Thyroid gland (tissue), 4 donors: ENCODE results near the gene SHCBP1L. TPM values are rescaled to one million over a fixed set of nuclear protein-coding genes. Genes with fewer than 3 reads are reported as not detected.

ENCODE experiments used
- DNase-seq, 2 donors: peaks; one replicate each; pipeline ENCODE4 v3.0.0-alpha.2; 2019
- H3K27ac ChIP-seq, 3 donors: fragments of 200-600 bp; sonication (generic); 1 replicate in 2 of 3; 2 replicates in 1 of 3; pipeline ENCODE4 v1.5.1; 2016 to 2019; ENCODE audit warnings: mild to moderate bottlenecking in 1 of 3, moderate library complexity in 1 of 3
- H3K27me3 ChIP-seq: fragments of 200-600 bp; sonication (generic); one replicate; pipeline ENCODE4 v1.5.1; 2019
- H3K36me3 ChIP-seq, 2 donors: fragments of 200-600 bp; sonication (generic); one replicate each; pipeline ENCODE4 v1.5.1; 2016 to 2019
- H3K4me1 ChIP-seq, 2 donors: fragments of 200-600 bp; sonication (generic); one replicate each; pipeline ENCODE4 v1.5.1; 2017 to 2019
- H3K4me3 ChIP-seq, 3 donors: fragments of 200-600 bp; sonication (generic); replicated peaks in 1 of 3; 1 replicate in 2 of 3; 2 replicates in 1 of 3; pipeline ENCODE4 v1.5.1; 2016; ENCODE audit warnings: mild to moderate bottlenecking in 1 of 3
- H3K9me3 ChIP-seq: fragments of 200-600 bp; sonication (generic); one replicate; pipeline ENCODE4 v1.5.1; 2017
- CTCF ChIP-seq, 6 experiments: fragments of 200-600 bp in 3 of 6; fragments of 450-650 bp in 3 of 6; sonication (generic) in 3 of 6; IDR thresholded peaks; one replicate each; pipeline ENCODE4 v1.5.1; 2016 to 2019; ENCODE audit warnings: antibody characterized with exemption in 6 of 6, mild to moderate bottlenecking in 2 of 6, inconsistent platforms in 1 of 6, moderate library complexity in 1 of 6
- POLR2A ChIP-seq, 2 donors: fragments of 450-650 bp; IDR thresholded peaks; one replicate each; pipeline ENCODE4 v1.6.1; 2017; ENCODE audit warnings: antibody characterized with exemption in 2 of 2, mild to moderate bottlenecking in 2 of 2, moderate library complexity in 1 of 2
- WGBS, 2 donors: methylation state at CpG; one replicate each; pipeline ENCODE4 v1.1.5; 2017; 5-methylcytosine and 5-hydroxymethylcytosine counted together
- intact Hi-C: fragments of 100-400 bp; cut with DNase I; formaldehyde crosslinking; loops from one replicate; pipeline ENCODE4 v1.15.1; 2023
- total RNA-seq, 4 donors: library from RNA; depleted of rRNA; stranded (reverse); fragments of >200 nt; gene quantifications; one replicate each; pipeline ENCODE4 v1.2.3, GENCODE V29; 2016

Gene SHCBP1L
- total RNA-seq, 4 donors from 2014 or later: 1.3 TPM; not detected in 3

- Histone ChIP-seq H3K4me1 (no peaks in the 10 kb centered on the region), H3K27me3 (no peaks in the 10 kb centered on the region), H3K4me3 (no peak overlapping the region), H3K36me3 (peaks cover 78% of the 10 kb centered on the region in 2 donors), H3K27ac (no peak overlapping the region), H3K9me3 (no peaks in the 10 kb centered on the region)
- TF ChIP-seq POLR2A (IDR thresholded peaks at IDR 0.05) (no peak), CTCF (IDR thresholded peaks at IDR 0.05) (no peak)
- DNase-seq: no peak
- 98% methylated on average over 3 of the region's 3 CpGs for WGBS, 2 donors
- intact Hi-C loops: no loop called here
Observed at GRCh38 chr1:182885591-182885990, 67.4 kb downstream of the SHCBP1L start.

- Histone ChIP-seq H3K9me3 (no peaks in the 10 kb centered on the region), H3K4me1 (no peaks in the 10 kb centered on the region), H3K4me3 (no peak overlapping the region), H3K36me3 (peaks cover 85 to 86% of the 10 kb centered on the region in 2 donors), H3K27ac (no peak overlapping the region), H3K27me3 (no peaks in the 10 kb centered on the region)
- no peak for DNase-seq
- intact Hi-C loops: no loop called here
- no peak for TF ChIP-seq CTCF (IDR thresholded peaks at IDR 0.05)
- TF ChIP-seq POLR2A (IDR thresholded peaks at IDR 0.05): no peak
Observed at GRCh38 chr1:182884872-182885271, 68.1 kb downstream of the SHCBP1L start.

GRCh38 chr1:182877842-182878241 lies 75.1 kb downstream of the SHCBP1L start:
- no peaks in the 10 kb centered on the region for H3K27me3 ChIP-seq
- no peaks in the 10 kb centered on the region for H3K9me3 ChIP-seq
- no peak overlapping the region for H3K4me3 ChIP-seq
- H3K27ac ChIP-seq: no peak overlapping the region
- peaks cover 5 to 6% of the 10 kb centered on the region in 2 donors for H3K4me1 ChIP-seq
- TF ChIP-seq CTCF (IDR thresholded peaks at IDR 0.05) (no peak), POLR2A (IDR thresholded peaks at IDR 0.05) (no peak)
- DNase-seq: no peak
- peaks cover 92 to 97% of the 10 kb centered on the region in 2 donors for H3K36me3 ChIP-seq
- intact Hi-C loops: no loop called here
- 91 to 93% methylated on average over 7 of the region's 7 CpGs for WGBS, 2 donors

GRCh38 chr1:182877331-182877730 lies 75.6 kb downstream of the SHCBP1L start:
- no peak overlapping the region for H3K4me3 ChIP-seq
- TF ChIP-seq POLR2A (IDR thresholded peaks at IDR 0.05) (no peak), CTCF (IDR thresholded peaks at IDR 0.05) (no peak)
- intact Hi-C loops: no loop called here
- no peaks in the 10 kb centered on the region for H3K27me3 ChIP-seq
- H3K9me3 ChIP-seq: no peaks in the 10 kb centered on the region
- peaks cover 87 to 97% of the 10 kb centered on the region in 2 donors for H3K36me3 ChIP-seq
- no peak overlapping the region for H3K27ac ChIP-seq
- H3K4me1 ChIP-seq: peaks cover 9 to 10% of the 10 kb centered on the region in 2 donors
- no peak for DNase-seq

GRCh38 chr1:182875889-182876288 lies 77.1 kb downstream of the SHCBP1L start:
- no peak for TF ChIP-seq CTCF (IDR thresholded peaks at IDR 0.05)
- TF ChIP-seq POLR2A (IDR thresholded peaks at IDR 0.05): no peak
- intact Hi-C loops: no loop called here
- Histone ChIP-seq H3K9me3 (no peaks in the 10 kb centered on the region), H3K27me3 (no peaks in the 10 kb centered on the region), H3K36me3 (peaks cover 72 to 95% of the 10 kb centered on the region in 2 donors), H3K4me1 (peaks cover 11 to 12% of the 10 kb centered on the region in 2 donors), H3K4me3 (no peak overlapping the region), H3K27ac (no peak overlapping the region)
- no peak for DNase-seq
- 35 to 40% methylated on average over 2 of the region's 2 CpGs for WGBS, 2 donors
